Upper lobe of left lung (tissue), 6 donors: ENCODE data around the gene SPATA6. TPM values are rescaled to one million over a fixed set of nuclear protein-coding genes. Genes with fewer than 3 reads are reported as not detected.
"Not testable (repeated sequence)": the region's sequence is repeated elsewhere in the genome, so short reads cannot be mapped to it uniquely, and the experiment has no call there.

Source experiments
- ATAC-seq, 2 donors: fragments of 200-7000 bp; cut with Tn5 transposase; one replicate each; pipeline ENCODE4 v1.9.1; 2022; ENCODE audit warnings: mild to moderate bottlenecking in 2 of 2, moderate library complexity in 2 of 2; ENCODE audit not compliant: low FRiP score in 2 of 2
- DNase-seq, 2 donors: peaks; one replicate each; pipeline ENCODE4 v3.0.0-alpha.2; 2019 to 2020
- H3K27ac ChIP-seq, 4 donors: fragments of 200-600 bp; sonication (generic); one replicate each; pipeline ENCODE4 v1.5.1; 2016 to 2019
- H3K27me3 ChIP-seq, 4 donors: fragments of 200-600 bp; sonication (generic); one replicate each; pipeline ENCODE4 v1.5.1; 2017 to 2019
- H3K36me3 ChIP-seq, 4 donors: fragments of 200-600 bp; sonication (generic); one replicate each; pipeline ENCODE4 v1.5.1; 2016 to 2019
- H3K4me1 ChIP-seq, 4 donors: fragments of 200-600 bp; sonication (generic); one replicate each; pipeline ENCODE4 v1.5.1; 2018 to 2019
- H3K4me3 ChIP-seq, 4 donors: fragments of 200-600 bp; sonication (generic); one replicate each; pipeline ENCODE4 v1.5.1; 2017 to 2019; ENCODE audit warnings: mild to moderate bottlenecking in 2 of 4, moderate library complexity in 1 of 4
- H3K9me3 ChIP-seq, 4 donors: fragments of 200-600 bp; sonication (generic); one replicate each; pipeline ENCODE4 v1.5.1; 2018 to 2019
- CTCF ChIP-seq, 6 experiments: fragments of 450-650 bp in 4 of 6; fragments of 200-600 bp in 2 of 6; sonication (generic) in 2 of 6; IDR thresholded peaks; one replicate each; pipeline ENCODE4 v1.5.1; 2016 to 2019; ENCODE audit warnings: antibody characterized with exemption in 6 of 6
- EP300 ChIP-seq, 4 donors: sonication (generic); formaldehyde crosslinking; IDR thresholded peaks; one replicate each; pipeline ENCODE4 v1.5.1; 2017; ENCODE audit warnings: antibody characterized with exemption in 4 of 4, control low read depth in 2 of 4
- POLR2A ChIP-seq, 4 donors: fragments of 450-650 bp; IDR thresholded peaks; one replicate each; pipeline ENCODE4 v1.5.1; 2016 to 2017; ENCODE audit warnings: antibody characterized with exemption in 4 of 4, mild to moderate bottlenecking in 2 of 4
- POLR2AphosphoS5 ChIP-seq, 2 donors: sonication (generic); formaldehyde crosslinking; IDR thresholded peaks; one replicate each; pipeline ENCODE4 v1.5.1; 2017; ENCODE audit warnings: antibody characterized with exemption in 2 of 2
- WGBS, 2 donors: methylation state at CpG; one replicate each; pipeline ENCODE4 v1.1.5; 2017 to 2018; 5-methylcytosine and 5-hydroxymethylcytosine counted together
- total RNA-seq, 6 donors: library from RNA; depleted of rRNA in 4 of 6; stranded (reverse); fragments of >200 nt in 4 of 6; gene quantifications; one replicate each; pipeline versions ENCODE4 v1.1.0 to v1.2.1, GENCODE V29; 2016 to 2021
- donor health status: DM: no; HTN: no; CAD: no; lungs with moderate emphysema.
- donor health status: DM: no; HTN: yes; CAD: no; lungs with severe emphysema.

SPATA6 gene
- 10 to 100 TPM in 5 of 6 donors, 1 to 10 TPM in 1; 9.4 to 31.6 (median 21.0) TPM for total RNA-seq

GRCh38 chr1:48471691-48472576, at the start of gene SPATA6:
SPATA6 (minus strand) TSS chr1:48472204; CDS start chr1:48472008, 196 bp downstream.
- peak within 1 kb of the TSS; percentile 81 to 88 (median 86) for H3K27ac ChIP-seq
- H3K9me3 ChIP-seq = no peaks in the 10 kb centered on the region
- peaks cover 18 to 33% (median 22%) of the 10 kb centered on the region in 4 donors for H3K4me1 ChIP-seq
- 3 to 4% methylated on average over 18 to 19 of the region's 73 CpGs for WGBS, 2 donors
- TF ChIP-seq EP300 (IDR thresholded peaks at IDR 0.05) (no peak), POLR2AphosphoS5 (IDR thresholded peaks at IDR 0.05) (peak; percentile 67 to 92), POLR2A (IDR thresholded peaks at IDR 0.05) (peak in 3 of 4 donors; percentile 45 to 72 (median 68))
- ATAC-seq = peak; percentile 98
- peak; percentile 97 to 99 for DNase-seq
- no peaks in the 10 kb centered on the region for H3K27me3 ChIP-seq
- no peaks in the 10 kb centered on the region for H3K36me3 ChIP-seq
- H3K4me3 ChIP-seq = peak within 1 kb of the TSS; percentile 39 to 95 (median 67)

- not testable (repeated sequence) for H3K4me1 ChIP-seq, H3K4me3 ChIP-seq, H3K27me3 ChIP-seq, H3K9me3 ChIP-seq, H3K36me3 ChIP-seq, ATAC-seq, DNase-seq, H3K27ac ChIP-seq
- WGBS, 2 donors = 80 to 88% methylated on average over 5 to 6 of the region's 6 CpGs
Observed at GRCh38 chr1:48519896-48520295, 47.9 kb upstream of the SPATA6 start.

- Histone ChIP-seq H3K36me3 (no peaks in the 10 kb centered on the region), H3K27ac (no peak overlapping the region), H3K4me1 (no peaks in the 10 kb centered on the region), H3K4me3 (no peak overlapping the region), H3K27me3 (no peaks in the 10 kb centered on the region), H3K9me3 (no peaks in the 10 kb centered on the region)
- no peak for TF ChIP-seq EP300 (IDR thresholded peaks at IDR 0.05)
- no peak for TF ChIP-seq POLR2AphosphoS5 (IDR thresholded peaks at IDR 0.05)
- TF ChIP-seq POLR2A (IDR thresholded peaks at IDR 0.05) = no peak
- TF ChIP-seq CTCF (IDR thresholded peaks at IDR 0.05) = no peak
- DNase-seq (no peak), ATAC-seq (no peak)
- 0 to 32% methylated on average over 1 of the region's 1 CpG for WGBS, 2 donors
Observed at GRCh38 chr1:48506870-48507269, 34.9 kb upstream of the SPATA6 start.

GRCh38 chr1:48500541-48501450, 28.8 kb upstream of the SPATA6 start:
- 58 to 78% methylated on average over 11 to 12 of the region's 12 CpGs for WGBS, 2 donors
- ATAC-seq = no peak
- TF ChIP-seq POLR2A (IDR thresholded peaks at IDR 0.05) = no peak
- TF ChIP-seq CTCF (IDR thresholded peaks at IDR 0.05) = no peak
- no peak for TF ChIP-seq POLR2AphosphoS5 (IDR thresholded peaks at IDR 0.05)
- TF ChIP-seq EP300 (IDR thresholded peaks at IDR 0.05) = no peak
- Histone ChIP-seq H3K27ac (no peak overlapping the region), H3K4me1 (peaks cover 0 to 8% (median 5%) of the 10 kb centered on the region in 4 donors), H3K4me3 (no peak overlapping the region), H3K9me3 (no peaks in the 10 kb centered on the region), H3K27me3 (no peaks in the 10 kb centered on the region), H3K36me3 (no peaks in the 10 kb centered on the region)
- DNase-seq = no peak

DNA sequence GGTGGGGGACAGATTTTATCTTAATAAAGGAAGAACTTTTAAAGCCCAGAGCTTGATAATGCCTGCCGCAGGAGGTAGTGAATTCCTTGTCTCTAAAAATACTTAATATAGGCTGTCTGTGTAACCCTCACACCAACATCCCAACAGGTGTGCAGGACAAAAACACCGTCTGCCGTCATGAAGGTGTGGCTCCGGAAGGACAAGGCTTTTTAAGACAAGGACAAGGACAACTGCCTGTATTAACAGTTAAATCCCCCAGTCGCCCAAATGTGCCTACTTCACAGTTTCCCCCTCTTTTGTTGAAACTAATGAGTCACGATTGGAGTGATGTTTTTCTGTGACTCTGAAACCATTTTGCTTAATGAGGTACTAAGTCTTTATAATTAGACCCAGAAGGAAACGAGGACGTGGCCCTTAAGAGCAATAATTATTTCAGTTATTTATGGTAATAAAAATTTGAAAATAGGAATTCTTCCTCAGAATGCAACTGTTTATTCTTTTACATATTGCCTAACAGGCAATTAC, 27.3 kb upstream of the SPATA6 start:
- ATAC-seq = no peak
- no peak overlapping the region for H3K27ac ChIP-seq
- no peak overlapping the region for H3K4me3 ChIP-seq
- TF ChIP-seq POLR2AphosphoS5 (IDR thresholded peaks at IDR 0.05) (no peak), EP300 (IDR thresholded peaks at IDR 0.05) (no peak), POLR2A (IDR thresholded peaks at IDR 0.05) (no peak), CTCF (IDR thresholded peaks at IDR 0.05) (no peak)
- H3K4me1 ChIP-seq = peaks cover 0 to 8% (median 5%) of the 10 kb centered on the region in 4 donors
- WGBS, 2 donors = 76 to 87% methylated on average over 8 of the region's 8 CpGs
- no peaks in the 10 kb centered on the region for H3K36me3 ChIP-seq
- no peaks in the 10 kb centered on the region for H3K27me3 ChIP-seq
- DNase-seq = no peak
- no peaks in the 10 kb centered on the region for H3K9me3 ChIP-seq
